ENCODE data around the gene SMIM43. TPM values are rescaled to one million over a fixed set of nuclear protein-coding genes. Genes with fewer than 3 reads are reported as not detected.

SMIM43 gene
- total and polyA plus RNA-seq, 2 donors (not counting 1 experiment from before 2014, with no cell fraction given): 0.83 to 2.5 TPM

- Histone ChIP-seq H3K27ac (ENCODE audit: insufficient read depth, low read length) (peak overlapping the region; percentile 74), H3K9me3 (ENCODE audit: control insufficient read depth, insufficient read depth, low read depth, low read length) (no peaks in the 10 kb centered on the region), H3K79me2 (ENCODE audit: control insufficient read depth, insufficient read depth, low read length) (no peaks in the 10 kb centered on the region), H3K4me1 (ENCODE audit: control insufficient read depth, extremely low read depth, insufficient read depth, low read length) (peaks cover 5% of the 10 kb centered on the region), H3K27me3 (ENCODE audit: control insufficient read depth, insufficient read depth, low read length) (no peaks in the 10 kb centered on the region), H4K20me1 (ENCODE audit: control insufficient read depth, extremely low read depth, insufficient read depth, low read length) (no peaks in the 10 kb centered on the region), H2AFZ (ENCODE audit: low read length) (no peak overlapping the region), H3K36me3 (ENCODE audit: control insufficient read depth, insufficient read depth, low read length) (no peaks in the 10 kb centered on the region), H3K4me2 (ENCODE audit: extremely low read depth, insufficient read depth, low read length) (peak overlapping the region; percentile 38), H3K4me3 (replicated peaks in 1 of 4; ENCODE audit: control extremely low read depth in 1 of 4, insufficient read depth in 1 of 4, low read depth in 3 of 4, low read length in 4 of 4) (peak overlapping the region in 2 of 4 experiments; percentile 5 to 18), H3K9ac (ENCODE audit: insufficient read depth, low read length) (no peak overlapping the region)
- TF ChIP-seq EZH2 (IDR thresholded peaks at IDR 0.05; ENCODE audit: low read length, missing control alignments): no peak
- no peak for TF ChIP-seq CTCF (conservative IDR thresholded peaks at IDR 0.05 in 1 of 2, IDR thresholded peaks at IDR 0.05 in 1 of 2; ENCODE audit: low read depth in 1 of 2, low read length in 2 of 2)
- DNase-seq (ENCODE audit: low read depth in 2 of 2): no peak
These were observed 52.8 kb downstream of the SMIM43 start for GRCh38 chr4:121712001-121712651.

GRCh38 chr4:121711263-121712000 is 53.5 kb downstream of the SMIM43 start:
- TF ChIP-seq CTCF (conservative IDR thresholded peaks at IDR 0.05 in 1 of 2, IDR thresholded peaks at IDR 0.05 in 1 of 2; ENCODE audit: low read depth in 1 of 2, low read length in 2 of 2) (no peak), EZH2 (IDR thresholded peaks at IDR 0.05; ENCODE audit: low read length, missing control alignments) (no peak)
- H3K4me2 ChIP-seq (ENCODE audit: extremely low read depth, insufficient read depth, low read length): peak overlapping the region; percentile 38

GRCh38 chr4:121709766-121710405 is 55.1 kb downstream of the SMIM43 start:
- H3K36me3 ChIP-seq (ENCODE audit: control insufficient read depth, insufficient read depth, low read length): no peaks in the 10 kb centered on the region
- H3K27ac ChIP-seq (ENCODE audit: insufficient read depth, low read length): no peak overlapping the region
- H4K20me1 ChIP-seq (ENCODE audit: control insufficient read depth, extremely low read depth, insufficient read depth, low read length): no peaks in the 10 kb centered on the region
- DNase-seq (ENCODE audit: low read depth in 2 of 2): no peak
- no peak for TF ChIP-seq EZH2 (IDR thresholded peaks at IDR 0.05; ENCODE audit: low read length, missing control alignments)
- TF ChIP-seq CTCF (conservative IDR thresholded peaks at IDR 0.05 in 1 of 2, IDR thresholded peaks at IDR 0.05 in 1 of 2; ENCODE audit: low read depth in 1 of 2, low read length in 2 of 2): no peak
- no peaks in the 10 kb centered on the region for H3K9me3 ChIP-seq (ENCODE audit: control insufficient read depth, insufficient read depth, low read depth, low read length)
- H2AFZ ChIP-seq (ENCODE audit: low read length): no peak overlapping the region
- no peaks in the 10 kb centered on the region for H3K27me3 ChIP-seq (ENCODE audit: control insufficient read depth, insufficient read depth, low read length)
- H3K79me2 ChIP-seq (ENCODE audit: control insufficient read depth, insufficient read depth, low read length): no peaks in the 10 kb centered on the region
- no peak overlapping the region for H3K4me3 ChIP-seq (replicated peaks in 1 of 4; ENCODE audit: control extremely low read depth in 1 of 4, insufficient read depth in 1 of 4, low read depth in 3 of 4, low read length in 4 of 4)
- H3K9ac ChIP-seq (ENCODE audit: insufficient read depth, low read length): no peak overlapping the region
- peaks cover 5% of the 10 kb centered on the region for H3K4me1 ChIP-seq (ENCODE audit: control insufficient read depth, extremely low read depth, insufficient read depth, low read length)
- H3K4me2 ChIP-seq (ENCODE audit: extremely low read depth, insufficient read depth, low read length): no peak overlapping the region

More at GRCh38 chr4:121711263-121712000, 53.5 kb downstream of the SMIM43 start:
- Histone ChIP-seq H3K9me3 (ENCODE audit: control insufficient read depth, insufficient read depth, low read depth, low read length) (no peaks in the 10 kb centered on the region), H3K79me2 (ENCODE audit: control insufficient read depth, insufficient read depth, low read length) (no peaks in the 10 kb centered on the region), H3K27ac (ENCODE audit: insufficient read depth, low read length) (peak overlapping the region; percentile 74), H3K4me3 (replicated peaks in 1 of 4; ENCODE audit: control extremely low read depth in 1 of 4, insufficient read depth in 1 of 4, low read depth in 3 of 4, low read length in 4 of 4) (peak overlapping the region; percentile 5 to 51 (median 26)), H4K20me1 (ENCODE audit: control insufficient read depth, extremely low read depth, insufficient read depth, low read length) (no peaks in the 10 kb centered on the region), H2AFZ (ENCODE audit: low read length) (peak overlapping the region; percentile 68), H3K9ac (ENCODE audit: insufficient read depth, low read length) (peak overlapping the region; percentile 47), H3K27me3 (ENCODE audit: control insufficient read depth, insufficient read depth, low read length) (no peaks in the 10 kb centered on the region), H3K36me3 (ENCODE audit: control insufficient read depth, insufficient read depth, low read length) (no peaks in the 10 kb centered on the region), H3K4me1 (ENCODE audit: control insufficient read depth, extremely low read depth, insufficient read depth, low read length) (peaks cover 5% of the 10 kb centered on the region)
- DNase-seq (ENCODE audit: low read depth in 2 of 2): peak; percentile 96 to 97

Measured in fibroblast of lung (primary cell).